Endothelial cell (in vitro differentiated cells): ENCODE measurements around the gene ABCB4. TPM values are rescaled to one million over a fixed set of nuclear protein-coding genes. Genes with fewer than 3 reads are reported as not detected.

ENCODE experiments used
- DNase-seq: peaks from one replicate; pipeline ENCODE4 v3.0.0; 2021; ENCODE audit warnings: low spot score
- H3K27ac Mint-ChIP-seq: one replicate; pipeline ENCODE4 v1.8.0; 2021; ENCODE audit warnings: mixed read lengths, inconsistent platforms; ENCODE audit not compliant: unreplicated experiment
- H3K27me3 Mint-ChIP-seq: one replicate; pipeline ENCODE4 v1.8.0; 2021; ENCODE audit warnings: mild to moderate bottlenecking, moderate library complexity, mixed read lengths, inconsistent platforms; ENCODE audit not compliant: unreplicated experiment
- H3K36me3 Mint-ChIP-seq: one replicate; pipeline ENCODE4 v1.8.0; 2021; ENCODE audit warnings: mild to moderate bottlenecking, low read depth, mixed read lengths, inconsistent platforms; ENCODE audit not compliant: unreplicated experiment
- H3K4me1 Mint-ChIP-seq: one replicate; pipeline ENCODE4 v1.8.0; 2021; ENCODE audit warnings: mild to moderate bottlenecking, mixed read lengths, inconsistent platforms; ENCODE audit not compliant: unreplicated experiment
- H3K4me3 Mint-ChIP-seq: one replicate; pipeline ENCODE4 v1.8.0; 2021; ENCODE audit warnings: mild to moderate bottlenecking, mixed read lengths, inconsistent platforms; ENCODE audit not compliant: unreplicated experiment
- H3K9me3 Mint-ChIP-seq: one replicate; pipeline ENCODE4 v1.8.0; 2021; ENCODE audit warnings: mixed read lengths, inconsistent platforms; ENCODE audit not compliant: unreplicated experiment
- CTCF ChIP-seq: fragments of 200-600 bp; sonication (generic); IDR thresholded peaks from one replicate; pipeline ENCODE4 v1.5.0; 2021; ENCODE audit warnings: antibody characterized with exemption; ENCODE audit not compliant: unreplicated experiment
- total RNA-seq: library from RNA; stranded (reverse); fragmentation: NEBNext Ultra II Directional; extraction: Animal tissue kit (Norgen Biotek cat#: 25700); gene quantifications from one replicate; pipeline ENCODE4 v1.2.1, GENCODE V29; 2021; ENCODE audit not compliant: unreplicated experiment

ABCB4 gene
- total RNA-seq, 1 donor from 2014 or later: 3.0 TPM

GRCh38 chr7:87513735-87514335 is 38.4 kb upstream of the ABCB4 start:
- Mint-ChIP-seq H3K9me3 (no peaks in the 10 kb centered on the region), H3K36me3 (no peaks in the 10 kb centered on the region), H3K27ac (no peak overlapping the region), H3K4me3 (no peak overlapping the region), H3K27me3 (peaks cover 2% of the 10 kb centered on the region), H3K4me1 (peaks cover 3% of the 10 kb centered on the region)
- TF ChIP-seq CTCF: no peak
- no peak for DNase-seq

GRCh38 chr7:87512906-87513305 is 37.4 kb upstream of the ABCB4 start:
- peaks cover 2% of the 10 kb centered on the region for H3K4me1 Mint-ChIP-seq
- no peak overlapping the region for H3K27ac Mint-ChIP-seq
- no peak for TF ChIP-seq CTCF
- no peak overlapping the region for H3K4me3 Mint-ChIP-seq
- H3K27me3 Mint-ChIP-seq: peaks cover 2% of the 10 kb centered on the region
- H3K9me3 Mint-ChIP-seq: no peaks in the 10 kb centered on the region
- DNase-seq: no peak
- H3K36me3 Mint-ChIP-seq: no peaks in the 10 kb centered on the region

- Mint-ChIP-seq H3K27ac (no peak overlapping the region), H3K4me3 (no peak overlapping the region), H3K27me3 (peaks cover 2% of the 10 kb centered on the region), H3K9me3 (no peaks in the 10 kb centered on the region), H3K4me1 (peaks cover 3% of the 10 kb centered on the region), H3K36me3 (no peaks in the 10 kb centered on the region)
- DNase-seq: no peak
- no peak for TF ChIP-seq CTCF
Observed at GRCh38 chr7:87511510-87511909, 36.0 kb upstream of the ABCB4 start.

GRCh38 chr7:87510411-87510875 is 35.0 kb upstream of the ABCB4 start:
- no peak for DNase-seq
- Mint-ChIP-seq H3K4me3 (no peak overlapping the region), H3K9me3 (no peaks in the 10 kb centered on the region), H3K4me1 (peaks cover 3% of the 10 kb centered on the region), H3K27me3 (peaks cover 2% of the 10 kb centered on the region), H3K36me3 (no peaks in the 10 kb centered on the region), H3K27ac (no peak overlapping the region)
- TF ChIP-seq CTCF: no peak

- TF ChIP-seq CTCF: no peak
- peaks cover 3% of the 10 kb centered on the region for H3K4me1 Mint-ChIP-seq
- no peak for DNase-seq
- H3K36me3 Mint-ChIP-seq: no peaks in the 10 kb centered on the region
- no peak overlapping the region for H3K4me3 Mint-ChIP-seq
- H3K27me3 Mint-ChIP-seq: no peaks in the 10 kb centered on the region
- H3K9me3 Mint-ChIP-seq: no peaks in the 10 kb centered on the region
- no peak overlapping the region for H3K27ac Mint-ChIP-seq
Observed at GRCh38 chr7:87507446-87507845, 32.0 kb upstream of the ABCB4 start.
